GM08714 (cell line): ENCODE measurements around the gene PSMA8.
A peak's percentile ranks its signal among the peaks of the same experiment; 100 is the strongest.
"Not testable (repeated sequence)": the region's sequence is repeated elsewhere in the genome, so short reads cannot be mapped to it uniquely, and the experiment has no call there.

Experiments used
- H3K4me3 ChIP-seq: fragments of 200-500 bp; sonication (Bioruptor generic); 2 replicates; pipeline ENCODE4 v1.5.1; 2014; ENCODE audit warnings: mild to moderate bottlenecking, low read length, inconsistent platforms
- ZNF274 ChIP-seq: IDR thresholded peaks from 2 replicates; pipeline ENCODE4 v1.6.1; 2012; ENCODE audit warnings: mild to moderate bottlenecking, low read depth, low read length

Gene PSMA8

DNA sequence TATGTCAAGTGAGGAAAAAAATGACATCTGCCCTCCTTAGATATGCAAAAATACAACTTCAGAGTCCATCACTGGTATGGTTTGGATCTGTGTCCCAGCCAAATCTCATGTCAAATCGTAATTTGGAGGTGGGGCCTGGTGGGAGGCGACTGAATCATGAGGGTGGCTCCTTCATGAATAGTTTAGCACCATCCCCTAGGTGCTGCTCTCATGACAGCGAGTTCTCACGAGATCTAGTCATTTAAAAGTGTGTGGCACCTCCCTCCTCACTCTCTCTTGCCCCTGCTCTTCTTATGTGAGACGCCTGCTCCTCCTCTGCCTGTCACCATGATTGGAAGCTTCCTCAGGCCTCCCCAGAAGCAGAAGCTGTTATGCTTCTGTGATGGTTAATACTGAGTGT, 5.9 kb upstream of the PSMA8 start:
- no peak for TF ChIP-seq ZNF274
- no peak overlapping the region for H3K4me3 ChIP-seq

DNA sequence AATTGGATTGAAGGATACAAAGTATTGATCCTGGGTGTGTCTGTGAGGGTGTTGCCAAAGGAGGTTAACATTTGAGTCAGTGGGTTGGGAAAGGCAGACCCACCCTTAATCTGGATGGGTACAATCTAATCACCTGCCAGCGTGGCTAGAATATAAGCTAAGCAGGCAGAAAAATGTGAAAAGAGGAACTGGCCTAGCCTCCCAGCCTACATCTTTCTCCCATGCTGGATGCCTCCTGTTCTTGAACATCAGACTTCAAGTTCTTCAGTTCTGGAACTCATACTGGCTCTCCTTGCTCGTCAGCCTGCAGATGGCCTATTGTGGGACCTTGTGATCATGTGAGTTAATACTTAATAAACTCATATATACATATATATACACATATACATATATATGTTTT, 5.5 kb upstream of the PSMA8 start:
- not testable (repeated sequence) for H3K4me3 ChIP-seq

DNA sequence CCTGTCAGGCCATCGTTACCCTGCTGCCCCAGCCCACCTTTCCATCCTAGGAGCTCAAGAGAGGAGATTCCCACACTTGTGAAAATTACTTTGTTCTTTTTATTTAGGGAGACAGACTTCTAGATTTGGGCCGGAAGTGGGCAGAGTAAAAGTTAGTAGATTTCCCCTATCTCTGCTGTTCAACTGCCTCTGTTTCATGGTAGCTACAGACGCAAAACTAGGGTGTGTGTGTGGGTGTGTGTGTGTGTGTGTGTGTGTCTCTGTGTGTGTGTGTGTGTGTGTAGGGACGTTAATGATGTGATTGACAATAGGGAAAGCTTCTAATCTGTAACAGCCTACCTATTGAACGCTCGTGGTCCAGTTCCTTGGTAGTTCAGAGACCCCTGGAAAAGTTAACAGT, 438 bp downstream of the PSMA8 start:
- no peak for TF ChIP-seq ZNF274
- peak overlapping the region; percentile 53; the same call in 1 of the 2 replicates for H3K4me3 ChIP-seq

DNA sequence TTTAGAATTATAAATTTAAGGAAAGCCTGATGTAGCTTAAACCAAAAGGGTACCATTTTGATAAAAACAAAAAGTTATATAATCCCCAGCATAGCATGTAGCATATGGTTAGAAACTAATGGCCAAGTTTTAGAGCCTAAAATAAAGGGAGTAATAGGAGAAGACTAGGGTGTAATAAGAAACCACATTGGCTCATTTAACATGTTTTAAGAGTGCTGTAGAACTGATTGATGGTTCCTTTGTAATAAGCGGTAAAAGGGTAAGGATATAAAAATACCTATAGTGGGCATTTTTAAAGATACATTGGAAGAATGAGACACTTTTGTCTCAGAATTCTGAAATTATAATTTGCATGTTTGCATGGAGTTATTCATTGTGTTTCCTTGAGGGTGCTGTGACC, 1.9 kb downstream of the PSMA8 start:
- TF ChIP-seq ZNF274, result no peak
- H3K4me3 ChIP-seq, result no peak overlapping the region

DNA sequence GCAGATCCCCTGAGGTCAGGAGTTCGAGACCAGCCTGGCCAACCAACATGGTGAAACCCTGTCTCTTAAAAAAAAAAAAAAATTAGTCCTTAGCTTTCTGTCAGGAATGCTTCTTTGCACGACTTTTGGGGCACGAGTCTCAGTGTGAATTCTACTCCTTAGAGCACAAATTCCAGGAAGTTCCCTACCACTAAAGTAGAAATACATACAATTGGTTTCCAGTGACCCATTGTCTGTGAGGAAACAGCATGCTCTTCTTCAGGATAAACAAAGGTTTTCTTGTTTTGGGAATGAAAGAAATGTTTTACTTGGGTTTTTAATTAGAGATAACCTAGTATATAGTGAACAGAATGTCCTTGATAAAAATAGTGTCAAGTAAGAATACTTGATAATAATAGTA, 23.7 kb downstream of the PSMA8 start:
- TF ChIP-seq ZNF274, result no peak
- no peak overlapping the region for H3K4me3 ChIP-seq

DNA sequence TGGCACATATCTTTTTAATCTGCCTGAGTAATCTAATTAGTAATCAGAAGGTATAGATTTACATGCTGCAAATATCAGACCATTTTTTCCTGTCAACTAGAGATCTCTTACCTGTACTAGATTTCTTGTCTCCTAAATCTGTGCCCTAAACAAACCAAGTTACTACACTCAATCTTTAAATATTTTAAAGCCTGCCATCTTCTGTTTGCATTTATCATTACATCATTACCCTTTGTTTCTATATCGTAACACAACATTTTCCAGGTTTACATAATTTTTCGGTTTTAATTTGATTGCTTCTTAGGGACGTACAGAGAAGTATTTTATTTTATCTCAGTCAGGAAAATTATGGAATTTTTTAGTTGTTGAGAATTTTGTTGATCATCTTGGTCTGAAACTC, 25.7 kb downstream of the PSMA8 start:
- TF ChIP-seq ZNF274, result no peak
- H3K4me3 ChIP-seq, result no peak overlapping the region

DNA sequence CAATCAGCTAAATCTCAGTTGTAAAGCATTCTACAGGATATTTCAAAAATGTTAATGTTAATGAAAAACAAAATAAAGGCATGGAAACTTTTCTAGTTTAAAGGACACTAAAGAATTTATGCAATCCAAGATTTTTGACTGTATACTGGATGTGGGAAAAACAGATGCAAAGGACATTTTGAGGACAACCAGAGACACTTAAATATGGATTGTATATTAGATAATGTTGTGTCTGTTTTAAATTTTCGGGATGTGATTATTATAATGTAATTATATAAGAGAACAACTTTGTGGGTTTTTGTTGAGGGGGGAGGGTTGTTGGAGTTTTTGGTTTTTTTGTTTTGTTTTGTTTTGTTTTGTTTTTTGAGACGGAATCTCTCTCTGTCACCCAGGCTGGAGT, 30.9 kb downstream of the PSMA8 start:
- no peak for TF ChIP-seq ZNF274
- no peak overlapping the region for H3K4me3 ChIP-seq

DNA sequence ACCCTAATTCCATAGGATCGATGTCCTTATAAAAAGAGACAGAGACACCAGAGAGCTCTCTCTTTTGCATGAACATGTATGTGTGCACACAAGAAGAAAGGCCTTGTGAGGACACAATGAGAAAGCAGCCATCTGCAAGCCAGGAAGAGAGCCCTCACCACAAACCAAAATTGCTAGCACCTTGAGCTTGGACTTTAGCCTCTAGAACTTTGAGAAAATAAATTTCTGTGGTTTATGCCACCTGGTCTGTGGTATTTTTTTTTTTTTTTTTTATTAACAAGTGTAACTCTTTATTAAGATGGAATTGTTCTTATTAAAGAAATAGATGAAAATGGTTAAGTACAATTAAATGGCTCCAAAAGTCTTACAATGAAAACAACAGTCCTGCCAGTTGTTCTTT, 33.9 kb downstream of the PSMA8 start:
- not testable (repeated sequence) for H3K4me3 ChIP-seq

DNA sequence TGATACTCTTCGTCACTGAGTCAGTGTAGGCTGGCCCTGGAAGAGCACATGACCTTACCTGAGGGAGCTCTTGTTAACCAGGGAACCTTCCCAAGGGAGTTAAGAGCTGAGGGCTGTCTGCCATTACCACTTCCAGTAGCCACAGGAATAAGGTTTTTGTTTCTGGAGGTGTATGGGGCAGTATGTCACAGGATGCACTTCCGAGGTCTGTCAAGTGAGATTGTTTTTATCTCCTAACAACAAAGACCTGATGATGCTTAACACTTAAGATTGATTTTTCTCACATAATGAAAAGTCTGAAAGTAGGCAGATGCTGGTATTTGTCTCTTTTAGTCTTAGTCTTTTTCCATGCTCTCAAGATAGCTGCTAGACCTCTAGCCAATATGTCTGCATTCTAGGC, 41.8 kb downstream of the PSMA8 start:
- no peak overlapping the region for H3K4me3 ChIP-seq
- no peak for TF ChIP-seq ZNF274

DNA sequence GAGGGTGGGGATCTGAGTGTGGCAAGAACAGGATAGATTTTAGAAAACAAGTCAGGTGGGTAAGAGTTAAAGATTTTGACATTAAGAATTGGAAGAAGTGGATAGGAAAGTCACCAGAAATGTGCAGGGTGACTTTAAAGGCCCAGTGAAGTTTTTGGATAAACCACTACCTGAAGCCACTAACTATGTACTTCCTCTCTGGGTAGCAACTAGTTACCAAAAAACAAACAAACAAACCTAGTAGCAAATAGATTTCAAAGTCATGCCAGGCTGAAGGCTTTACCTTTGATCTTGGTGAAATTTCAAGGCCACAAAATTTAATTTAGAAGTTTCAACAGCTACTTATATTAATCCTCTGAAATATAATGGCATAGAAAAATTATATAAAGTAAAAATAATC, 42.5 kb downstream of the PSMA8 start:
- TF ChIP-seq ZNF274, result no peak
- H3K4me3 ChIP-seq, result no peak overlapping the region

DNA sequence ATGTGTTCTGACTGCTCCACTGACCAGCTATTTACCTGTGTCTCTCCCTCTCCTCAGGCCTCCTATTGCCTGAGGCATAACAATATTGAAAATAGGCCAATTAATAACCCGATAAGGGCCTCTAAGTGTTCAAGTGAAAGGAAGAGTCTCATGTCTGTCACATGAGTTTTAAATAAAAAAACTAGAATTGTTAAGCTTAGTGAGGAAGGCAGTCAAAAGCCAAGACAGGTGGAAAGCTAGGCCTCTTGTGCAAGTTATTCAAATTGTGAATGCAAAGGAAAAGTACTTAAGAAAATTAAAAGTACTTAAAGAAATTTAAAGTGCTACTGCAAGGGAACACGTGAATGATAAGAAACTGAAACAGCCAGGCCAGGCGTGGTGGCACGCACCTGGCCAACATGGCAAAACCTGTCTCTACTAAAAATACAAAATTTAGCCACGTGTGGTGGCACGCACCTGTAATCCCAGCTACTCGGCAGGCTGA, 47.7 kb downstream of the PSMA8 start:
- no peak overlapping the region for H3K4me3 ChIP-seq
- no peak for TF ChIP-seq ZNF274

DNA sequence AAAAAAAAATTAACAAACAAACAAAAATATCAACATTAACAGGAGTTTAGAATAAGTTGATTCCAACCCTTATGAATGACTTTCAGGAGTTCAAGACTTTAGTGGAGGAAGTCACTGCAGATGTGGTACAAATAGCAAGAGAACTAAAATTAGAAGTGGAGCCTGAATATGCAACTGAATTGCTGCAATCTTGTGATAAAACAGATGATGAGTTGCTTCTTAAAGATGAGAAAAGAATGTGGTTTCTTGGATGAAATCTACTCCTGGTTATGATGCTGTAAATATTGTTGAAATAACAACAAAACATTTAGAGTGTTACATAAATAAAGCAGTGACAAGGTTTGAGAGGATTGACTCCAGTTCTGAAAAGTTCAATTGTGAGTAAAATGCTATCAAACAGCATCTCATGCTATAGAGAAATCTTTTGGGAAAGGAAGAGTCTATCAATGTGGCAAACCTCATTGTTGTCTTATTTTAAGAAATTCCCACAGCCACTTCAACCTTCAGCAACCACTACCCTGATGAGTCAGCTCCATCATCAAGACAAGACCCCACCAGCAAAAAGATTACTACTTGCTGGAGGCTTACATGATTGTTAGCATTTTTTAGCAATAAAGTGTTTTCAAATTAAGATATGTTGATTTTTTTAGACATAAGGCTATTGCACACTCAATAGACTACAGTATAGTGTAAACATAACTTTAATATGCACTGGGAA, 49.9 kb downstream of the PSMA8 start:
- H3K4me3 ChIP-seq, result no peak overlapping the region
- TF ChIP-seq ZNF274, result no peak

DNA sequence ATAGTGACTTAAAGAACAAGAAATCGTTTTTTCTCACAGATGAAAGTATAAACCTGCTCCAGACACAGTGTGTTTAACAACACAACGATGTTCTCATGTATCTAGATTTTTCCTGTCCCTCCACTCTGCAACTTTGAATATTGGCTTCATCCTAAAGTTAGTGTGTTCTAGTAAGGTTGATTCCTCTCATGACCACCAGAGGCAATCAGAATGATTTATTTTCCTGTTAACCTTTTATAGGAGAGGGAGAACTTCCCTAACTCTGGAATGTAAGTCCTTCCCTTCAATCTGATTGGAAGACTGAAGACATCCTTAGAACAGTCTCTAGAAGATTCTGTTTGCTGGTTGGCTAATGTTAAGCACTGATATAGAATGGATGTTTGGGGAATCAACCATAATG, 51.6 kb downstream of the PSMA8 start:
- TF ChIP-seq ZNF274, result no peak

DNA sequence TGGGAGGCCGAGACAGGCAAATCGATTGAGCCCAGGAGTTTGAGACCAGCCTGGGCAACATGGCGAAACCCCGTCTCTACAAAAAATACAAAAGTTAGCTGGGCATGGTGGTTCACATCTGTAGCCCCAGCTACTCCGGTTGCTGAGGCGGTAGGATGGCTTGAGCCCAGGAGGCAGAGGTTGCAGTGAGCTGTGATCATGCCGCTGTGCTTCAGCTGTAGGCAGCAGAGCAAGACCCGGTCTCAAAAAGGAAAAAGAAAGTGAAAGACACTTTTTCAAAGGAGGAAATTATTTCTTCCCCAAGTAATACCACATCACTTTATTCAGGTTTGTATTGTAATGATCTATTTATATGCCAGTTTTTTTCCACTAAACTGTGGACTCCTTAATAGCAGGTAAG, 56.8 kb downstream of the PSMA8 start:
- H3K4me3 ChIP-seq, result no peak overlapping the region; the same call in 1 of the 2 replicates
- no peak for TF ChIP-seq ZNF274

More for the DNA sequence above, 51.6 kb downstream of the PSMA8 start:
- no peak overlapping the region for H3K4me3 ChIP-seq

DNA sequence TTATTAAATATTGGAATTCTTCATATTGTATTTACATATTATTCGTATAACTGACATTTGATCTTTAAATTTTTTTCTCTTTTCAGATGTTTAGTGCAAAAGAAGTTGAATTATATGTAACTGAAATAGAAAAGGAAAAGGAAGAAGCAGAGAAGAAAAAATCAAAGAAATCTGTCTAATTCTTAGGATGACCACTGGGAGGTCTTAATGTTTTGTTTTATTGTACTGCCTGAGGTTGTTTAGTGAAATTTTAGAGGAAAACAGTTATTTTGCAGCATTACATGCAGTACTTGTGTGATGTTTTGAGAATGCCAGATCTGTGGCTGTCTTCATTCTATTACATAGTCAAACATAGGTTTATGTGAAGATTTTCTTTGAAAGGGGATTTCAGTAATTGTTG, 58.6 kb downstream of the PSMA8 start:
- no peak overlapping the region for H3K4me3 ChIP-seq
- TF ChIP-seq ZNF274, result no peak

DNA sequence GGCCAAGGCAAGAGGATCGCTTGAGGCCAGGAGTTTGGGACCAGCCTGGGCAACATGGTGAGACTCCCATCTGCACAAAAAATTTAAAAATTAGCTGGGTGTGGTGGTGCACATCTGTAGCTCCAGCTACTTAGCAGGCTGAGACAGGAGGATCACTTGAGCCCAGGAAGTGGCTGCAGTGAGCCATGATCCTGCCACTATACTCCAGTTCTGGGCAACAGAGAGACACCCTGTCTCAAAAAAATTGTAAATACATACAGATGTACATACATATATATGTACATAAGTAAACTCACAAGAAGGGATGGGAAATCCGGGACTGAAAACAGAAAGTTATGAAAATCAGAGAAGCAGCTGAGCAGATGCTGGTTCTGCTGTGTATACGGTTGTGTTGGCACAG, 62.9 kb downstream of the PSMA8 start:
- no peak overlapping the region for H3K4me3 ChIP-seq
- no peak for TF ChIP-seq ZNF274

DNA sequence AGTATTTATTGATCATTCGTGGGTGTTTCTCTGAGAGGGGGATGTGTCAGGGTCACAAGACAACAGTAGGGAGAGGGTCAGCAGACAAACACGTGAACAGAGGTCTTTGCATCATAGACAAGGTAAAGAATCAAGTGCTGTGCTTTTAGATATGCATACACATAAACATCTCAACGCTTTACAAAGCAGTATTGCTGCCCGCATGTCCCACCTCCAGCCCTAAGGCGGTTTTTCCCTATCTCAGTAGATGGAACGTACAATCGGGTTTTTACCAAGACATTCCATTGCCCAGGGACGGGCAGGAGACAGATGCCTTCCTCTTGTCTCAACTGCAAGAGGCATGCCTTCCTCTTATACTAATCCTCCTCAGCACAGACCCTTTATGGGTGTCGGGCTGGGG, 68.3 kb downstream of the PSMA8 start:
- not testable (repeated sequence) for H3K4me3 ChIP-seq
